Fibroblast of the aortic adventitia (primary cell): ENCODE measurements around the gene NADSYN1. TPM values are rescaled to one million over a fixed set of nuclear protein-coding genes. Genes with fewer than 3 reads are reported as not detected.

Experiments used
- DNase-seq: peaks from one replicate; pipeline ENCODE4 v3.0.0-alpha.2; 2010; ENCODE audit warnings: low read depth
- H3K4me3 ChIP-seq: 2 replicates; pipeline ENCODE4 v1.5.1; 2011; ENCODE audit warnings: low read depth, mild to moderate bottlenecking, control low read depth, low read length, moderate library complexity
- total RNA-seq: library from RNA; depleted of rRNA; stranded (reverse); fragments of >200 nt; gene quantifications from 2 replicates; pipeline ENCODE4 v1.2.3, GENCODE V29; 2012; ENCODE audit warnings: low replicate concordance
- TF ChIP-seq, protein P1 (sequence below): IDR thresholded peaks from 2 replicates; pipeline ENCODE4 v1.5.1; 2011; ENCODE audit warnings: mild to moderate bottlenecking, low read length, control low read depth, inconsistent platforms; ENCODE audit not compliant: insufficient read depth

NADSYN1 gene
- total RNA-seq, 1 donor: 50.9 TPM

DNA sequence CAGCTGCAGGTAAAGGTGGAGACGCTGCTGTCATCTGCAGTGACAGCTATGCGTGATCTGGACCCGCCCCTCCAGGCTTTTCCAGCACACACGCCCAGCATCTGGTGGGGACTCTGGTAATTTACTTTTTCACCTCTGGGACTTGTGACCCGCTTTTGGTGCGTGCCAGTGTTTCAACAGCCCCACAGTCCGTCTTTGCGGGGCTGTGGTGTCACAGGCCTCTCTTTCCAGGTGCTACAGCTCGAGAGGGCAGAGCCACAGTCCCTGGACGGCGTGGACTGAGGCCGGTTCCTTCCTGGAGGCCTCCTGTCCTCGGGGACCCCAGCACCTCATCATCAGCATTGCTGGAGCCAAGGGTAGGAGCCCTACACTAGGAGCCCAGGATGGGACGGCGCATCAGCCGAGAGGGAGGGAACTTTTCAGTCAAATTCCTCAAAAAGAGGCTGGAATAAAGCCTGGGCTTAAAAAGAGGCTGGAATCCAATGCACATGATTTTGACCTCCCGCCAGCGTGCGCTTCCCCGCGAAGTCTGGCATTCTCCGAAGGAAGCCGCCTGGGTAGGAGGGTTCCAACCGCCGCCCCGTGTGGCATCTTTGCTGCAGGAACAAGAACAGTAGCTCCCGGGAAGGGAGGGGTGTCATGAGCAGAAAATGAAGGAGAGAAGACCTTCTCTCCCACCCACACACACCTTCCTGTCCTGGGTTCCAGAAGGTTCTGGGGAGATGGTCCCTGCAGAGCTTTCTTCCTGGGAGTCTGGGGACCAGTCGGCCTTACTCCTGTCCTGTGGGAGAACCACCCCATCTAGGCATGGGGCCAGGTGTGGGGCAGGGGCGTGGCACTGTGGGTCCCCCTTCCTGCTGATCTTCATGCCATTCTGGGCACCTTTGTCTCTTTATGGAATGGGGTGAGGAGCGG lies 48.3 kb downstream of the NADSYN1 start:
- TF ChIP-seq, protein P1, sequence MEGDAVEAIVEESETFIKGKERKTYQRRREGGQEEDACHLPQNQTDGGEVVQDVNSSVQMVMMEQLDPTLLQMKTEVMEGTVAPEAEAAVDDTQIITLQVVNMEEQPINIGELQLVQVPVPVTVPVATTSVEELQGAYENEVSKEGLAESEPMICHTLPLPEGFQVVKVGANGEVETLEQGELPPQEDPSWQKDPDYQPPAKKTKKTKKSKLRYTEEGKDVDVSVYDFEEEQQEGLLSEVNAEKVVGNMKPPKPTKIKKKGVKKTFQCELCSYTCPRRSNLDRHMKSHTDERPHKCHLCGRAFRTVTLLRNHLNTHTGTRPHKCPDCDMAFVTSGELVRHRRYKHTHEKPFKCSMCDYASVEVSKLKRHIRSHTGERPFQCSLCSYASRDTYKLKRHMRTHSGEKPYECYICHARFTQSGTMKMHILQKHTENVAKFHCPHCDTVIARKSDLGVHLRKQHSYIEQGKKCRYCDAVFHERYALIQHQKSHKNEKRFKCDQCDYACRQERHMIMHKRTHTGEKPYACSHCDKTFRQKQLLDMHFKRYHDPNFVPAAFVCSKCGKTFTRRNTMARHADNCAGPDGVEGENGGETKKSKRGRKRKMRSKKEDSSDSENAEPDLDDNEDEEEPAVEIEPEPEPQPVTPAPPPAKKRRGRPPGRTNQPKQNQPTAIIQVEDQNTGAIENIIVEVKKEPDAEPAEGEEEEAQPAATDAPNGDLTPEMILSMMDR: no peak
- no peak for DNase-seq
- no peak overlapping the region for H3K4me3 ChIP-seq

DNA sequence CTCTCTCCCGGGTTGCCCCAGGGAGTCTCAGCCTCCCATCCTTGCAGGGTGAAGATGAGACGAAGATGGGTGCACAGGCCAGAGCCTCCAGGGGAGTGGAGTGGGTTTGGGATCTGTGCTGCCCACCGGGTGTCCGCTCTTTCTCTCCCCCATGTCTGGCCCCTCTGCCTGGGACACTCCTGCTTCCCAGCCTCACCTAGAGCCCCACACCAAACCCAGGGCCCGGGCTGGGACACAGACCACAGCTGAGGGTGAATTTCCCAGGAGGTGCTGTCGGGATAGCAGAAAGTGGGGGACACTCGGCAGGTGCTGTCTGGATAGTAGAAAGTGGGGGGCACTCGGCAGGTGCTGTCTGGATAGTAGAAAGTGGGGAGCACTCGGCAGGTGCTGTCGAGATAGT lies 49.0 kb downstream of the NADSYN1 start:
- H3K4me3 ChIP-seq: no peak overlapping the region
- TF ChIP-seq, protein P1: no peak
- no peak for DNase-seq

DNA sequence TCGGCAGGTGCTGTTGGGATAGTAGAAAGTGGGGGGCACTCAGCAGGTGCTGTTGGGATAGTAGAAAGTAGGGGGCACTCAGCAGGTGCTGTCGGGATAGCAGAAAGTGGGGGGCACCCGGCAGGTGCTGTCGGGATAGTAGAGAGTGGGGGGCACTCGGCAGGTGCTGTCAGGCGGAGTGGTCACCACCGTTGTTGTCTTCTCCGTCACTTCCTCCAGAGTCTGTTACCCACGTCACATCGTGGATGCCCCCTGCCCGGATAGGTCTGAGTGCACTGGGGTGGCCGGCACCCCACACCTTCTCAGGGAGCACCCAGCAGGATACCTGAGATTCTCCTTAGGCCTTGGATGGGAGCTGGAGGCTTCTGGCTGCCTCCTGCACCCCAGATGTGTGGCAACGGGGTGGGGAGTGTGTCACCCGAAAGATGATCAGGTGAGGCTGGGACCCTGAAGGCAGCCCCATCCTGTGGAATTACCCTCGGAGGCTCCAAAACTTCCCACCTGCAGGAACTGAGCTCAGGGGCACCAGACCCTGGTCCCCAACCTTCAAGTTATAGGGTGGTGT lies 50.0 kb downstream of the NADSYN1 start:
- TF ChIP-seq, protein P1: no peak
- no peak overlapping the region for H3K4me3 ChIP-seq
- no peak for DNase-seq

DNA sequence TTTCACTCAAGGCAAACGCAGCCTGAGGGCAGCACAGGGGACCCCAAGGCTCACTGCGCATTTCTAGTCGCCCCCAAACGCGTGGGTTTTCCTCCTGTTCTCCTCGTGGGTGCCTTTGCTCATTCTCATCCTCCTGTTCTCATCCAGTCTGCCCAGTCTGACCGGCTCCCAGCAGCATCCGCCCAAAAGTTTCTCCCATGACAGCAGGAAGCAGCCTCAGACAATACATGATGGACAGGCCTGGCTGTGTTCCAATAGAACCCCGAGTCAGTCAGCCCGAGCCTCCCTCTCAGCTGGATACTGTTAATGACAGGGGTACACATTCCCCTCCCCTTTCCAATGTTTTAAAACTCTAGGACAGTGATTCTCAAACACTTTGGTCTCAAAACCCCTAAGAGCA lies 51.5 kb downstream of the NADSYN1 start:
- TF ChIP-seq, protein P1: no peak
- DNase-seq: no peak
- H3K4me3 ChIP-seq: no peak overlapping the region

DNA sequence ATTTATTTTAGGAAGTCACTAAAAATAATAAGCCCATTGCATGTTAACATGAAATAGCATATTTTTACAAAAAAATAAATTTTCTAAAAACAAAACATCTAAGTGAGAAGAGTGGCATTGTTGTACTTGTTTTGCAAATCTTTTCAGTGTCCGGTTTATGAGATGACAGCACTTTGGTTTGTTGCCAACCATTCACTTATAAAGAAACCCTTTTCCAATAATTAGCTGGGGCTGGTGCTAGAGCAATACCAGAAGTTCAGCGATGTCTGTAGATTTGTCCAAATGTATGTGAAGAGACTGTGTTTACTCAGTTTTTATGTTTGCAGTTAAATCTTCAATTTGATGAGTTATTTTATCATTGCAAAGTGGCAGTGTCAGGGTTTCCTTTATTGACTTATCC lies 52.0 kb downstream of the NADSYN1 start:
- no peak for DNase-seq
- no peak overlapping the region for H3K4me3 ChIP-seq
- TF ChIP-seq, protein P1: no peak

DNA sequence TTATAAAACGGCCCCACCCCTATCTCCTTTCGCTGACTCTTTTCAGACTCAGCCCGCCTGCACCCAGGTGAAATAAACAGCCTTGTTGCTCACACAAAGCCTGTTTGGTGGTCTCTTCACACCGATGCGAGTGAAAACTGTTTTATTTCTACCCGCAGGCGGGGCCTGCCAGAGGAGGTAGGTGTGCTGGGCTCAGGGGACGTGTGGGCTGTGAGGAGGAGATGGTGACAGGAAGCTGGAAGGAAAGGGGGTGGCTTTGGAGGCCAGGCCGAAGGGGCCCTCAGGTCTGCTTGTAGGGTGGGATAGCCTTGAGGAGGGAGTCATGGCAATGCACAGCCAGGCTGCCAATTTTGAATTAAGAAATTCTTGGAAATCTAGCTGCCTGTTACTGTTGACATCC lies 52.8 kb downstream of the NADSYN1 start:
- TF ChIP-seq, protein P1: no peak
- DNase-seq: no peak
- no peak overlapping the region for H3K4me3 ChIP-seq
